Neural cell (in vitro differentiated cells): ENCODE data around the gene SMIM23. TPM values are rescaled to one million over a fixed set of nuclear protein-coding genes. Genes with fewer than 3 reads are reported as not detected.

Experiments used
- H2AFZ ChIP-seq: fragments of 200-600, 300-800 bp; sonication (generic), shearing (Covaris generic); 2 replicates; pipeline ENCODE4 v1.6.0; 2014; ENCODE audit warnings: low read depth, mild to moderate bottlenecking, antibody characterized with exemption, low read length, moderate library complexity
- H3F3A ChIP-seq: fragments of 200-600 bp; shearing (Covaris generic); 2 replicates; pipeline ENCODE4 v1.6.1; 2016; ENCODE audit warnings: mild to moderate bottlenecking, moderate library complexity, mixed read lengths, antibody characterized with exemption, low read length; ENCODE audit not compliant: insufficient read depth, poor library complexity, severe bottlenecking
- H3K27ac ChIP-seq: fragments of 200-600, 300-800 bp; sonication (generic), shearing (Covaris generic); 2 replicates; pipeline ENCODE4 v1.5.1; 2014; ENCODE audit warnings: mild to moderate bottlenecking, low read length, moderate library complexity
- H3K27me3 ChIP-seq: fragments of 300-800, 200-600 bp; sonication (generic), shearing (Covaris generic); 2 replicates; pipeline ENCODE4 v1.6.0; 2014; ENCODE audit warnings: mild to moderate bottlenecking, low read depth, low read length, moderate library complexity; ENCODE audit not compliant: insufficient read depth
- H3K36me3 ChIP-seq: fragments of 300-800, 200-600 bp; sonication (generic), shearing (Covaris generic); 2 replicates; pipeline ENCODE4 v1.5.1; 2014; ENCODE audit warnings: mild to moderate bottlenecking, antibody characterized with exemption, low read length, moderate library complexity; ENCODE audit not compliant: insufficient read depth
- H3K4me2 ChIP-seq: fragments of 300-800, 200-600 bp; sonication (generic), shearing (Covaris generic); 2 replicates; pipeline ENCODE4 v1.6.0; 2014; ENCODE audit warnings: mild to moderate bottlenecking, low read length
- H3K4me3 ChIP-seq: fragments of 300-800, 200-600 bp; sonication (generic), shearing (Covaris generic); 2 replicates; pipeline ENCODE4 v1.5.1; 2014; ENCODE audit warnings: mild to moderate bottlenecking, low read length, moderate library complexity
- H3K79me2 ChIP-seq: fragments of 200-600 bp; shearing (Covaris generic); replicated peaks from 2 replicates; pipeline ENCODE4 v1.6.0; 2014; ENCODE audit warnings: mild to moderate bottlenecking, low read length, moderate library complexity; ENCODE audit not compliant: insufficient read depth
- H3K9ac ChIP-seq: fragments of 300-800, 200-600 bp; sonication (generic), shearing (Covaris generic); 2 replicates; pipeline ENCODE4 v1.6.1; 2016; ENCODE audit warnings: mild to moderate bottlenecking, low read length, mixed read lengths
- H3K9me2 ChIP-seq: fragments of 200-600 bp; shearing (Covaris generic); 2 replicates; pipeline ENCODE4 v1.6.1; 2016; ENCODE audit warnings: mild to moderate bottlenecking, low read length, mixed read lengths; ENCODE audit not compliant: insufficient read depth
- H3K9me3 ChIP-seq: fragments of 200-600, 300-800 bp; sonication (generic), shearing (Covaris generic); 2 replicates; pipeline ENCODE4 v1.6.1; 2016; ENCODE audit warnings: mild to moderate bottlenecking, mixed run types, low read length, moderate library complexity, mixed read lengths
- H4K20me1 ChIP-seq: fragments of 200-600 bp; shearing (Covaris generic); 2 replicates; pipeline ENCODE4 v1.6.1; 2016; ENCODE audit warnings: mild to moderate bottlenecking, mixed run types; ENCODE audit not compliant: insufficient read depth
- EP300 ChIP-seq: fragments of 450-650 bp; conservative IDR thresholded peaks from 2 replicates; pipeline ENCODE4 v1.6.1; 2014; ENCODE audit warnings: antibody characterized with exemption, mild to moderate bottlenecking, moderate library complexity; ENCODE audit not compliant: poor library complexity, severe bottlenecking
- EZH2 ChIP-seq: fragments of 200-600, 300-800 bp; shearing (Covaris generic), sonication (generic); IDR thresholded peaks from 2 replicates; pipeline ENCODE4 v1.6.1; 2014; ENCODE audit warnings: antibody characterized with exemption, low read length, borderline replicate concordance, mild to moderate bottlenecking; ENCODE audit not compliant: insufficient read depth, poor library complexity, severe bottlenecking
- MXI1 ChIP-seq: fragments of 450-650 bp; conservative IDR thresholded peaks from 2 replicates; pipeline ENCODE4 v1.6.1; 2014; ENCODE audit warnings: antibody characterized with exemption, mild to moderate bottlenecking; ENCODE audit not compliant: poor library complexity, severe bottlenecking
- POLR2AphosphoS5 ChIP-seq: IDR thresholded peaks from 2 replicates; pipeline ENCODE4 v1.6.1; 2012
- RAD21 ChIP-seq: fragments of 450-650 bp; conservative IDR thresholded peaks from 2 replicates; pipeline ENCODE4 v1.6.1; 2014; ENCODE audit warnings: antibody characterized with exemption, mild to moderate bottlenecking, moderate library complexity
- SMC3 ChIP-seq: fragments of 450-650 bp; conservative IDR thresholded peaks from 2 replicates; pipeline ENCODE4 v1.6.1; 2014; ENCODE audit warnings: antibody characterized with exemption, mild to moderate bottlenecking, moderate library complexity; ENCODE audit not compliant: poor library complexity
- TAF1 ChIP-seq: IDR thresholded peaks from 2 replicates; pipeline ENCODE4 v1.6.1; 2012; ENCODE audit warnings: low read depth
- polyA plus RNA-seq: library from polyadenylated mRNA; depleted of rRNA; stranded (reverse); fragments of >200 nt; gene quantifications from 2 replicates; pipeline ENCODE4 v1.2.3, GENCODE V29; 2014
- TF ChIP-seq, protein P1 (sequence below): IDR thresholded peaks from 2 replicates; pipeline ENCODE4 v1.6.1; 2012; ENCODE audit warnings: borderline replicate concordance
- TF ChIP-seq, protein P2 (sequence below): fragments of 450-650 bp; IDR thresholded peaks from 2 replicates; pipeline ENCODE4 v1.5.1; 2014; ENCODE audit warnings: antibody characterized with exemption, mild to moderate bottlenecking, moderate library complexity; ENCODE audit not compliant: poor library complexity, severe bottlenecking

Gene SMIM23
- polyA plus RNA-seq, 1 donor from 2014 or later, result not detected

DNA sequence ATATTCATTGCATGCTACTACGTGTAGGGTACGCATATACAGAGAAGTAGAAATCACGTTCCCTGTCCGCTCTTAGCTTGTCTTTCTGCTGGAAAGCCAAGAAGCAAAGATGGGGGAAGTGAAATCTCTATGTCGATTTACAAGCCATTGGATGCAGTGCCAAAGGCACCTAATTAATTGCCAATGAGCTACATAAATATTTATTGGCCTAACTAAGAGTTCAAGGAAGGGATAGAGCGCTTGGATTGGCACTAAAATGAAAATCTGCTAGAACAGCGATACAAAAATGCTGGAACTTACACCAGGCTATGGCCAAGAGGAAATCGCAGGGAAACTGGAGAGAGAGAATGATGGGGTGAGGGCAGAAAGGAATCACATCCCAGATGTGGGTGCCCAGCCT lies 10.8 kb downstream of the SMIM23 start:
- H4K20me1 ChIP-seq, result no peaks in the 10 kb centered on the region
- H3K79me2 ChIP-seq, result no peaks in the 10 kb centered on the region
- no peaks in the 10 kb centered on the region for H3K9me2 ChIP-seq
- H2AFZ ChIP-seq, result no peak overlapping the region
- H3K9ac ChIP-seq, result no peak overlapping the region
- H3F3A ChIP-seq, result no peaks in the 10 kb centered on the region
- H3K4me2 ChIP-seq, result no peak overlapping the region
- no peaks in the 10 kb centered on the region for H3K9me3 ChIP-seq
- TF ChIP-seq, protein P1, sequence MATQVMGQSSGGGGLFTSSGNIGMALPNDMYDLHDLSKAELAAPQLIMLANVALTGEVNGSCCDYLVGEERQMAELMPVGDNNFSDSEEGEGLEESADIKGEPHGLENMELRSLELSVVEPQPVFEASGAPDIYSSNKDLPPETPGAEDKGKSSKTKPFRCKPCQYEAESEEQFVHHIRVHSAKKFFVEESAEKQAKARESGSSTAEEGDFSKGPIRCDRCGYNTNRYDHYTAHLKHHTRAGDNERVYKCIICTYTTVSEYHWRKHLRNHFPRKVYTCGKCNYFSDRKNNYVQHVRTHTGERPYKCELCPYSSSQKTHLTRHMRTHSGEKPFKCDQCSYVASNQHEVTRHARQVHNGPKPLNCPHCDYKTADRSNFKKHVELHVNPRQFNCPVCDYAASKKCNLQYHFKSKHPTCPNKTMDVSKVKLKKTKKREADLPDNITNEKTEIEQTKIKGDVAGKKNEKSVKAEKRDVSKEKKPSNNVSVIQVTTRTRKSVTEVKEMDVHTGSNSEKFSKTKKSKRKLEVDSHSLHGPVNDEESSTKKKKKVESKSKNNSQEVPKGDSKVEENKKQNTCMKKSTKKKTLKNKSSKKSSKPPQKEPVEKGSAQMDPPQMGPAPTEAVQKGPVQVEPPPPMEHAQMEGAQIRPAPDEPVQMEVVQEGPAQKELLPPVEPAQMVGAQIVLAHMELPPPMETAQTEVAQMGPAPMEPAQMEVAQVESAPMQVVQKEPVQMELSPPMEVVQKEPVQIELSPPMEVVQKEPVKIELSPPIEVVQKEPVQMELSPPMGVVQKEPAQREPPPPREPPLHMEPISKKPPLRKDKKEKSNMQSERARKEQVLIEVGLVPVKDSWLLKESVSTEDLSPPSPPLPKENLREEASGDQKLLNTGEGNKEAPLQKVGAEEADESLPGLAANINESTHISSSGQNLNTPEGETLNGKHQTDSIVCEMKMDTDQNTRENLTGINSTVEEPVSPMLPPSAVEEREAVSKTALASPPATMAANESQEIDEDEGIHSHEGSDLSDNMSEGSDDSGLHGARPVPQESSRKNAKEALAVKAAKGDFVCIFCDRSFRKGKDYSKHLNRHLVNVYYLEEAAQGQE, result no peak
- TF ChIP-seq EP300 (no peak), RAD21 (no peak), POLR2AphosphoS5 (no peak), TAF1 (no peak), MXI1 (no peak), EZH2 (no peak), SMC3 (no peak)
- TF ChIP-seq, protein P2, sequence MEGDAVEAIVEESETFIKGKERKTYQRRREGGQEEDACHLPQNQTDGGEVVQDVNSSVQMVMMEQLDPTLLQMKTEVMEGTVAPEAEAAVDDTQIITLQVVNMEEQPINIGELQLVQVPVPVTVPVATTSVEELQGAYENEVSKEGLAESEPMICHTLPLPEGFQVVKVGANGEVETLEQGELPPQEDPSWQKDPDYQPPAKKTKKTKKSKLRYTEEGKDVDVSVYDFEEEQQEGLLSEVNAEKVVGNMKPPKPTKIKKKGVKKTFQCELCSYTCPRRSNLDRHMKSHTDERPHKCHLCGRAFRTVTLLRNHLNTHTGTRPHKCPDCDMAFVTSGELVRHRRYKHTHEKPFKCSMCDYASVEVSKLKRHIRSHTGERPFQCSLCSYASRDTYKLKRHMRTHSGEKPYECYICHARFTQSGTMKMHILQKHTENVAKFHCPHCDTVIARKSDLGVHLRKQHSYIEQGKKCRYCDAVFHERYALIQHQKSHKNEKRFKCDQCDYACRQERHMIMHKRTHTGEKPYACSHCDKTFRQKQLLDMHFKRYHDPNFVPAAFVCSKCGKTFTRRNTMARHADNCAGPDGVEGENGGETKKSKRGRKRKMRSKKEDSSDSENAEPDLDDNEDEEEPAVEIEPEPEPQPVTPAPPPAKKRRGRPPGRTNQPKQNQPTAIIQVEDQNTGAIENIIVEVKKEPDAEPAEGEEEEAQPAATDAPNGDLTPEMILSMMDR, result no peak
- H3K4me3 ChIP-seq, result no peak overlapping the region
- H3K27ac ChIP-seq, result no peak overlapping the region
- H3K36me3 ChIP-seq, result no peaks in the 10 kb centered on the region
- no peaks in the 10 kb centered on the region for H3K27me3 ChIP-seq

- no peaks in the 10 kb centered on the region for H3K9me2 ChIP-seq
- no peaks in the 10 kb centered on the region for H3K79me2 ChIP-seq
- H3K4me2 ChIP-seq, result no peak overlapping the region
- no peaks in the 10 kb centered on the region for H3K9me3 ChIP-seq
- H3K9ac ChIP-seq, result no peak overlapping the region
- no peak overlapping the region for H2AFZ ChIP-seq
- no peak overlapping the region for H3K4me3 ChIP-seq
- no peaks in the 10 kb centered on the region for H3K36me3 ChIP-seq
- H3K27ac ChIP-seq, result no peak overlapping the region
- no peaks in the 10 kb centered on the region for H3F3A ChIP-seq
- H3K27me3 ChIP-seq, result no peaks in the 10 kb centered on the region
- TF ChIP-seq, protein P1, result no peak
- TF ChIP-seq EP300 (no peak), EZH2 (no peak), RAD21 (no peak), POLR2AphosphoS5 (no peak), MXI1 (no peak), SMC3 (no peak), TAF1 (no peak)
- TF ChIP-seq, protein P2, result no peak
- no peaks in the 10 kb centered on the region for H4K20me1 ChIP-seq
These were observed 11.9 kb downstream of the SMIM23 start for GRCh38 chr5:171797543-171797942.
